ENCODE measurements around the gene GDF11. TPM values are rescaled to one million over a fixed set of nuclear protein-coding genes. Genes with fewer than 3 reads are reported as not detected.

The GDF11 gene
- total RNA-seq, 3 donors from 2014 or later, result 12.3 to 15.5 (median 14.5) TPM

DNA sequence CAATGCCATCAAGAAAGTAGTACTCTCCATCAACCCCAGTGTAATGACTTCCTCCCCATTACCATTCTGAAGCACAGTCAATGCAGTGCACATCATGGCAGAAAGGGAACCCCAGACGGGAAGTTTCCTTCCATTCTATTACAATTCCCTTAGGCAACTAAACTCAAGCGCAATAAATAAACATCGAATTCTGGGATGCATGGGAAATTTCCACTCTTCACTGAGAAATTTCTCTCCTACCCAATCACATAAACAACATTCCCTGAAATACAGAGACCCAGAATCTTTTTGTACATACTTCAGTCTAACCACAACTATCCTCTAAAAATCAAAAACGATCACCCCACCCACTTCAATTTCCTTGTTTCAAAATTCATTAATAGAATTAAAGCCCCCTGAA lies 54.6 kb downstream of the GDF11 start:
- Mint-ChIP-seq H3K36me3 (ENCODE audit: insufficient read depth) (peaks cover 29% of the 10 kb centered on the region), H3K27me3 (ENCODE audit: low read depth) (no peaks in the 10 kb centered on the region), H3K4me1 (ENCODE audit: low read depth) (peaks cover 2% of the 10 kb centered on the region), H3K9me3 (no peaks in the 10 kb centered on the region), H3K4me3 (no peak overlapping the region)
- ATAC-seq (no peak), DNase-seq (no peak)

Other genes starting within 250 kb of the GDF11 start
- gene OR6C4, start 193.5 kb upstream of the GDF11 start, total RNA-seq, result not detected
- gene OR2AP1, start 170.7 kb upstream of the GDF11 start, total RNA-seq, result under 1 TPM in 1 of 3 donors, not detected in 2; 0.15 TPM
- not detected for gene OR10P1, start 106.2 kb upstream of the GDF11 start, total RNA-seq
- gene ITGA7, start 35.2 kb upstream of the GDF11 start, total RNA-seq, result 1 to 10 TPM in 2 of 3 donors, under 1 TPM in 1; 0.91 to 1.4 (median 1.3) TPM
- 10 to 100 TPM; 60.7 to 65.7 (median 61.7) TPM for gene BLOC1S1, start 27.1 kb upstream of the GDF11 start, total RNA-seq
- 1 to 10 TPM; 3.9 to 7.4 (median 5.1) TPM for gene RDH5, start 22.7 kb upstream of the GDF11 start, total RNA-seq
- gene CD63, start 14.1 kb upstream of the GDF11 start, total RNA-seq, result 100 to 1,000 TPM; 158 to 177 (median 177) TPM
- 10 to 100 TPM; 65.8 to 78.5 (median 69.6) TPM for gene SARNP, start 74.6 kb downstream of the GDF11 start, total RNA-seq
- gene ORMDL2, start 74.9 kb downstream of the GDF11 start, total RNA-seq, result 10 to 100 TPM; 45.9 to 57.0 (median 49.9) TPM
- gene DNAJC14, start 86.5 kb downstream of the GDF11 start, total RNA-seq, result 10 to 100 TPM; 32.4 to 38.2 (median 33.5) TPM
- not detected for gene MMP19, start 99.8 kb downstream of the GDF11 start, total RNA-seq
- 10 to 100 TPM; 24.9 to 30.0 (median 28.4) TPM for gene PYM1, start 184.8 kb downstream of the GDF11 start, total RNA-seq
- 100 to 1,000 TPM; 132 to 164 (median 153) TPM for gene DGKA, start 188.0 kb downstream of the GDF11 start, total RNA-seq
- under 1 TPM in 2 of 3 donors, not detected in 1; 0.13 to 0.41 TPM for gene PMEL, start 222.9 kb downstream of the GDF11 start, total RNA-seq
- gene CDK2, start 223.7 kb downstream of the GDF11 start, total RNA-seq, result 10 to 100 TPM; 65.4 to 80.1 (median 74.1) TPM
- 10 to 100 TPM; 18.5 to 27.5 (median 22.6) TPM for gene RAB5B, start 231.0 kb downstream of the GDF11 start, total RNA-seq